ENCODE results near the gene TNFRSF1A.
"Not testable (repeated sequence)": the region's sequence is repeated elsewhere in the genome, so short reads cannot be mapped to it uniquely, and the experiment has no call there.

TNFRSF1A gene

DNA sequence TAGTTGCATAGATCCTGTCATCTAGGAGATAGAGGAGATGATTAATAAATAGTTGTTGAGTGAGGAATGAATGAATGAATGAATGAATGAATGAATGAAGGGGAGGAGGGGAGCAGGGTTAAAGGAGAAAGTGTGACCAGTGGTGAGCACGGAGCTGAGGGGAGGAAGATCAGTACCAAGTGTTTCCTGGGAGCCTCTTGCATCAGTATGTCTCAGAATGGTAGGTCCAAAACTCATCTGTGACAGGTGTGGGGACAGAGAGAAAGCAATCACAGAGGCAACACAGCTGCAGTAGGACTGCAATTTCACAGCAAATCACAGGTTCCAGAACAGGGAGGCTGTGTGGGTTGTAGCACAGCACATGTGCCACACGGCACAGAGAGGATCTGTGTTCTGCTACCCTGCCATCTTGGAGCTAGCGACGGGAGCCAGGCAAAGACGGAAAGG, 14.5 kb upstream of the TNFRSF1A start:
- DNase-seq (ENCODE audit: low read depth in 2 of 2), result no peak

DNA sequence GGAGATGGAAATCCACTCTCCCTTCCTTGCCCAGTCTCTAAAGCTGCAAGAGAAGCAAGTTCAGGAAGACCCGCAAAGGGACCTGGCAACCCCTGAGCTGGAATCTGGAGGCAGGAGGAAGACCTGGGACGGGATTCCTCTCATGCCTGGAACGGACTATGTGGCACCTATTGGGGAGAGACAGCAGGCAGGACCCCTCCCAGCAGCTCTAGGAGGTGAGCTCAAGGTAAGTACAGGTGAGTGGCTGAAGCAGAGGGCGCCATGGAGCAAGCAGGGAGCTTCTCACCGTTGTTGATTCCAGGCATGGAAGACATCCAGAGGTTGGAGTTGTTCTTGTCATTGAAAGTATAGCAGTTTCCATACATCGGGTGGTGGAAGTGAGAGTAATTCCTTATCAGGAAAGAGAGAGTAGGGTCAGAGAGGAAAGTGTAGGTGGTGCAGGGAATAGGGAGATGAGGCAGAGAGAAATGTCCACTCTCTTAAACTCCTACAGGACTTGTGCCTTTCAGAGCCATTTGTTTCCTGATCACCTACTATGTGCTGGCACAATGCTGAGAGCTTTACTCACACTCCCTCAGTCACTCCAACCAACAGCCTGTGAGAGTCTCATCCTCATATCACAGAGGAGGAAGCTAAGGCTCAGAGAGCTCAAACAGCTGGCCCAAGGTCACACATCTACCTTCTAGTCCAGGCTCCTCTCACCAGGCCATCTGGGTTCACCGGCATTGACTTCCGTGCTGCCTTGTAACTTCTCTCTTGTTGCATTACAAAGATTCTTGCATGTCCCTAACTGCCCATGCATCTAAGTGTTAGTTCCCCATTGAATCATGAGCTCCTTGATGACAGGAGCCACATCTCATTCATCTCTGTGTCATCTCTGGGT, 13.9 kb upstream of the TNFRSF1A start:
- no peak for DNase-seq (ENCODE audit: low read depth in 2 of 2)

- no peak for DNase-seq (ENCODE audit: low read depth in 2 of 2)
Measured at GRCh38 chr12:6354495-6355393, 12.9 kb upstream of the TNFRSF1A start.

DNA sequence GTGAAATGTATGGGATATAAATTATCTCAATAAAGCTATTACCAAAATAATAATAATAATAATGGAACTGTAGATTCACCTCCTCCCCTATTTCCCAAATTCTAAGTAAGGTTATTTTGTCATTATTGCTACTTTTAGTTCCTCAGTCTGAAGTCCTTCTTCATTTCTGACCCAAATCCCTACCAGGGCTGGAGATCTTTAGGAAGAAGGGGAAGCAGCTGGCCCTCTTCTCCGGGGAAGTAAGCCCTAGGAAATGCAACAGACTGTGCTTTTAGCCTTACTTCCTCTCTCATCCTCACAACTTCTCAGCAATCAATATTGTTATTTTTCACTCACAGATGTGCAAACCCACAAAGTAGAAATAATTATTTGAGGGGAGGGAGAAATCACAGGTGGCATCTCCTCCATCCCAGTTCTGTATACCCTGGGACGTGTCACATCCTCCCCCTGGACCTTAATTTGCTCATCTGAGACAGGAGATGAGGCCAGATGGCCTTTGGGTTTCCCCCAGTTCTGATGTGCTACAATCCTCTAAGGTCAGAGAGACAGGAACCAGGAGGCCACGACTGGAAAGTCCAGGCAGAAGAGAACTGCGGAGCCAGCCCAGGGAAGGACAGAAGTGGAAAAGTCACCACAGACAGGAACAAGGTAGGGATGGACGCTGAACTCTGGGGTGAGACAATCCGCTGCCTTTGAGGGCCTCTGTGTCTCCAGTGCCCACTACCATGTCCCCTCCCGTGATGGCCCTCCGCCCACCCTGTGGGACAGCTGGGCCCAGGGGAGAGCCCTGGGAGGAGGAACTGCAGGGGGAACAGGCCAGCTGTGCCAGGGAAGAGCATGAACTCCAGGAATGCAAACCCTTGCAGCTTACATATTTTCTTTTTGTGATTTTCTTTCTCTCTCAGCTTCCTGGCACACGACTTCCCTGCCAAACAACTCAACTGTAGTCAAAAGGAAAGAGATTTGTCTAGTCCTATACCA, 10.6 kb upstream of the TNFRSF1A start:
- no peak for DNase-seq (ENCODE audit: low read depth in 2 of 2)

DNA sequence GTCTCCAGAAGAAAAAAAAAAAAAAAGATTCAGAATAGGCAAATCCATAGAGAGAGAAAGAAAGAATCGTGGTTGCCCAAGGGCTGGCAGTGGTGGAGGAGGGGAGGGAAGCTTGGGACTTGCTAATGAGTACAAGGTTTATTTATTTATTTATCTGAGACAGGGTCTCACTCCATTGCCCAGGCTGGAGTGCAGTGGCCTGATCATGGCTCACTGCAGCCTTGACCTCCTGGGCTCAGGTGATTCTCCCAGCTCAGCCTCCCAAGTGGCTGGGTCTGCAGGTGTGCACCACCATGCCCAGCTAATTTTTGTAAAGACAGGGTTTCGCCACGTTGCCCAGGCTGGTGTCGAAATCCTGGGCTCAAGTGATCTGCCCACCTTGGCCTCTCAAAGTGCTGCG, 9.7 kb upstream of the TNFRSF1A start:
- DNase-seq (ENCODE audit: low read depth in 2 of 2), result no peak

DNA sequence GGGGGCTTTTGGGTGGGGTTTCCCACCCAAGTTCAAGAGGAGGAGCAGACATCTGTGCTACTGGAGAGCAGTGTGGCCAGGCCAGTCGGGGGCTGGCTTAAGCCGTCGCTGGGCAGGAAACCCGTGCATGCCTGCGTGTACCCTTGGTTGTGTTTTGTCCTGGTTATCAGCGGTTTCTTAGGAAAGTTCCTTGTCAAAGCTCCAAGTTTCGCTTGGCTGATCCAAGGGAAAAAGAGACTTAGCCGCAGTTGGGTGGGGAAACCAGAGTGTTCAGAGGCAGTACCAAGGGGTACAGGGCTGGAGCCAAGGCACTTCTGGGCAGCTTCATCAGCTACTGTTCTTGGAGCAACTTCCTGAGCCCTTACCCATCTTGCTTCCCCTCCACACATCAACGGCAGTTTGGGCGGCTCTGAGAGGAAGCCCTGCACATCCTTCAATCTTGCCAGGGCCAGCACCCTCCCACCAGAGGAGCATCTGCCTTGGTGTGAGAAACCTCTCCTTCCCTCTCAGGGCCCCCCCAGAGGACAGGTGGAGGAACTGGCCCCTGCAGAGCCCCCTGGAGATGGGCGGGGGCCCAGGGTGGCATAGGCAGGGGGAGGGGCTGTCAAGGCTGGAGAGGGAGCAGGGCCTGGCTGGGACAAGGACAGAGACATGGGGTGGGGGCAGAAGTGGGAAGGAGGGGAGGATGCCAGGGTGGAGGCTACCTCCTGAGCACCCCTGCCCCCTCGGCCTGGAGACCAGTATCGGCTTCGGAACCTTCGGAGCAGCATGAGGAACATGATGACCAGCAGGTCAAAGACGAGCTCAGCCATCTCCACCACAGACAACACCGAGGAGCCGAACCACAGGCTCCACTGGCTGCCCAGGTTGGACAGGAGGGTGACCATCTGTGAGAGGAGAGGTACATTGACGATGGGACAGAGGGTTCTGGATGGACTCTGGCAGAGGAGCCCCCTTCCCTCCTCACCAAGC, 5.8 kb upstream of the TNFRSF1A start:
- DNase-seq (ENCODE audit: low read depth in 2 of 2), result no peak

DNA sequence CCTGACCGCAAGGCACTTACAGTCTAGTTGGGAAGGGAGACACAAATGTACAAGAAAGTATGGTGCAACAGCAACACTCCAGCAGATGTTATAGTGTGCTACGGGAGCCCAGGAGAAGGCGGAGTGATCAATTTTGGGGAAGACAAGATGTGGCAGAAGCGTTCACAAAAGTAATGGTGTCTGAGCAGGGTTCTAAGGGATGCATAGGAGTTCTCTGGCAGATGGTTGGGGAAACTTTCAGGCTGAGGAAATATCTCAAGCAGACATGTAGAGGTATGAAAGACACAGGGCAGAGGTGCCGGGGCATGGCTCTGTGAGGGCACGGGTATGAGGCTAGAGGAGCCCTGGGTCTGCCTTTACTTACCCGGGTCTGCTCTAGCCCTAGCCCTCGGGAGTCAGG, 5.1 kb upstream of the TNFRSF1A start:
- no peak for DNase-seq (ENCODE audit: low read depth in 2 of 2)

- no peak for DNase-seq (ENCODE audit: low read depth in 2 of 2)
Measured at GRCh38 chr12:6346235-6346832, 4.5 kb upstream of the TNFRSF1A start.

GRCh38 chr12:6345319-6346091, 3.6 kb upstream of the TNFRSF1A start:
- DNase-seq (ENCODE audit: low read depth in 2 of 2), result no peak

DNA sequence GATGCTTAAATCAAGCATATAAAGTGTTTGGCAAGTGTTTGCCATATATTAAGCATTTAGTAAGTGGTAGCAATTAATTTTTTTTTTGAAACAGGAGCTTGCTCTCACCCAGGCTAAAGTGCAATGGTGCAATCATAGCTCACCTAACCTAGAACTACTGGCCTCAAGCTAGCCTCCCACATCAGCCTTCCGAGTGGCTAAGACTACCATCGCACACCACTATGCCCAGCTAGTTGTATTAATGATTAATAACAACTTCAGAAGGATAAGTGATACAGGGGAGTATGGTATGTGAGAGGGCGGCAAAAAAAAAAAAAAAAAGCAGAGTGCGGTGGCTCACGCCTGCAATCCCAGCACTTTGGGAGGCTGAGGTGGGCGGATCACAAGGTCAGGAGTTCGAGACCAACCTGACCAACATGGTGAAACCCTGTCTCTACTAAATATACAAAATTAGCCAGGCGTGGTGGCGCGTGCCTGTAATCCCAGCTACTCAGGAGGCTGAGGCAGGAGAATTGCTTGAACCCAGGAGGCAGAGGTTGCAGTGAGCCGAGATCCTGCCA, 2.3 kb upstream of the TNFRSF1A start:
- DNase-seq (ENCODE audit: low read depth in 2 of 2), result not testable (repeated sequence)

- no peak for DNase-seq (ENCODE audit: low read depth in 2 of 2)
Measured at GRCh38 chr12:6343518-6343917, 1.6 kb upstream of the TNFRSF1A start.

DNA sequence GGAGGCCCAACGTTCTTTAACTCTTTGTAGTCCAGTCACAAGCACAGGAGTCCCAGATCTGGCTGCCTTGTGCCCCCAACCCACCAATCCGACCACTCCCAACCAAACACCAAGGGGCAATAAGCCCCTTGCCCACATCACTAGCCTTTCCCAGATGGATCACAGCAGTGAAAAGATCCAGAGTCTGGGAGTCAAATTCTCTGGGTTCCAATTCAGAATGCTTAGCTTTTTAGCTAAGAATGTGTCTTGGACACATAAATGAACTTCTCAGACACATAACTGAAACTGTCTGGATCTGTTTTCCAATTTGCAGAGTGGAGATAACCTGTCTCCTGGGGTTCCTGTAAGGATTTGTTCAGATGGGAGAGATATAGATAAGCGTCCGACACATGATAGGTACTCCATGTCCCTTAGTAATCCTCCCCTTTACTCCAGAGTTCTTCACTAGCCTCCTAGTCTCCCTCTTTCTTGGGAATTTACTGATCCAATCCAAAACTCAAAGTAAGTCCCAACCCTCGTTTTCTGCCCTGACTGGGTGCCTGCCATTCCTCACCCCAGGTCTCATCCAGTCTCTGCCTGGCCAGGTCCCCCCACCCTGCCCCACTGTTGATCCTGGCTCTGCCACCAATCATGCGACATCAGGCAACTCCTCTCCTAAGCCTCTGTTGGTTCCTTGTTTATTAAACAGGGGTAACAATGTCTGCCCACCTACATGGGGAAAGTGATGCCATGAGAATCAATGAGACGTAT, 439 bp upstream of the TNFRSF1A start:
- no peak for DNase-seq (ENCODE audit: low read depth in 2 of 2)

DNA sequence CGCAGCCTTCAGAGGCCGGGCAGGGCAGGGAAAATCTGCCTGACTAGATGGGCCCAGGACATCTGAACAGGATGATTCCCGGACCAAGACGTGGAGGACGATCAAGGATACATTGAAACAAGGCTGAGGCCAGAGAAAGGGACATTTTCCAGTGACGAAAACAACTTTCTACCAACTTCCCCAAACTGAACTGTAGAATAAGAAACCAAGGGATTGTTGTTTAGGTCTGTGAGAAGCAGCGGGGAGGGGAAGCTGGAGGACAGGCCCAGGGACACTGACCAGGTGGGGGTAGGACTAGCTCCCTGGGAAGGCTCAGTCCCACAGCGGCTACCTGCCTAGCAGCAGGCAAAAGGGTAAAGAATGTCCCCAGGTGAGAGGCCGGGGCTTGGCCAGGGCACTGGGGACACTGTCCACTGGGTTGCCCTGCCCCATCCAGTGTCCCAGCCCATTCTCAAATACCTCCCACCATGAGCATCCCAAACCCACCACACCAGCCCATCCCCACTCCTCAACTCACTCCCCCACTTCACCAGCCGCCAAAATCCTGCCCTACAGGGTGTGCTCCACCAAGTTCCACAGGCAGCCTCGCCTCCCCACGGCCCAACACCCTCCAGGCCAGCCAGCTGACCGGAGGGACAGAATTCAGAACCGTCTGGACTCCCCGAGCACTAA, 995 bp downstream of the TNFRSF1A start:
- DNase-seq (ENCODE audit: low read depth in 2 of 2), result no peak

DNA sequence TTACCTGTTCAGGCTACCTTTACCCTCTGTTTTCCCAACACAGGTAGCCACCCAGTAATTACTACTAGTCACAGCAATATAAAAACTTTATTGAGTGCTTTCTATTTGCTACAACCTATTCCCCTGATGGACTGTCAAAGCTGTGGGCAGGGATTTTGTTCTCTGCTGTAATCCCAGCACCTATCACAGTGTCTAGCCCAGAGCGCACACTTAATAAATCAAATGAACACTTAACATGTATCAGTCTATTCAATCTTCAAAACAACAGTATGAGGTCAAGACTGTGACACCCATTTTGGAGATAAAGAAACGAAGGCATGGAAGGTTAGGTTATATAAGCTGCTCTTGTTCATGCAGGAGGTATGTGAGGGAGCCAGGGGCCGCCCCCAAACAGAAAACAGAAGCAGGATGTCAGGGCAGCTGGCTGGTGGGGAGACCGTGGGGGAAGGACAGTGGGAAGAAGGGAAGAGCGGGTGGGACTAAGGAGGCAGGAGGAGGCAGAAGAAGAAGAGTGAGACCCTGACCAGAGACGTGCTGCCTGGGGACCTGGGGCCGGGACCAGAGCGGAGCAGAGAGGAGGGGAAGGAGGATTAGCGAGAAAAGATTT, 1.7 kb downstream of the TNFRSF1A start:
- no peak for DNase-seq (ENCODE audit: low read depth in 2 of 2)

DNA sequence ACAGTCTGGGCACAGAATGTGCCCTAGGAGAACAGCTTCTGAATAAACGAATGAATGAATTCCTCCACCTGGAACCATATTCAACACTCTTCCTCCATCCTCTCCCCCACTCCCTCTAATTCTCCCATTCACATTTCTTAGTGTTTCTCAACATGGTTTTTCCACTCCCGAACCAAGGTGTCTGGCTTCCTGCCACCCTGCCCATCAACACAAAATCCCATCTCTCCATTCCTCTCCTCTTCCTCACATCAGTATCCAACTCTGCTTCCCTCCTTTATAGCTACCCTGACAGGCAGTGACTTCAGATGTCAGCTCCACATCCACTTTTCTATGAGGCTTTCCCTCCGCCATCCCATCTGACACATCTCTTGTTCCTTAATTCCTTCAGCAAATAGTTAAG, 2.9 kb downstream of the TNFRSF1A start:
- DNase-seq (ENCODE audit: low read depth in 2 of 2), result no peak

DNA sequence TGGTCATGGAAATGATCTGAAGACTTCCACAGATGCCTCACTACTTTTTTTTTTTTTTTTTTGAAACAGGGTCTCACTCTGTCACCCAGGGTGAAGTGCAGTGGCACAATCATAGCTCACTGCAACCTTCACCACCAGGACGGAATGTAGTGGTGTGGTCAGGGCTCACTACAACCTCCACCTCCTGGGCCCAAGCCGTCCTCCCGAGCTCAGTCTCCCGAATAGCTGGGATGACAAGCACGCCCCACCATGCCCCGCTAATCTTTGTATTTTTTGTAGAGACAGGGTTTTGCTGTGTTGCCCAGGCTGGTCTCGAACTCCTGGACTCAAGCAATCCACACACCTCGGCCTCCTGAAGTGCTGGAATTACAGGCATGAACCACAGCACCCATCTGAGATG, 3.3 kb downstream of the TNFRSF1A start:
- DNase-seq (ENCODE audit: low read depth in 2 of 2), result not testable (repeated sequence)

GRCh38 chr12:6337958-6338433, 3.9 kb downstream of the TNFRSF1A start:
- DNase-seq (ENCODE audit: low read depth in 2 of 2), result no peak
